GM12873 (cell line): ENCODE measurements around the gene CCNJL.

ENCODE experiments used
- CTCF ChIP-seq: IDR thresholded peaks from 2 replicates; pipeline ENCODE4 v1.5.1; 2012; ENCODE audit warnings: low read depth, mild to moderate bottlenecking, moderate library complexity, low read length, control low read depth; ENCODE audit not compliant: insufficient read depth; ENCODE audit errors: missing control alignments

Gene CCNJL

GRCh38 chr5:160297776-160298175, 14.6 kb downstream of the CCNJL start:
- no peak for TF ChIP-seq CTCF

GRCh38 chr5:160297004-160297403, 15.4 kb downstream of the CCNJL start:
- no peak for TF ChIP-seq CTCF

- no peak for TF ChIP-seq CTCF
Measured at GRCh38 chr5:160296496-160296895, 15.9 kb downstream of the CCNJL start.

GRCh38 chr5:160293901-160294561, 18.3 kb downstream of the CCNJL start:
- no peak for TF ChIP-seq CTCF

GRCh38 chr5:160293386-160293785, 19.0 kb downstream of the CCNJL start:
- no peak for TF ChIP-seq CTCF

- no peak for TF ChIP-seq CTCF
Measured at GRCh38 chr5:160291467-160291866, 20.9 kb downstream of the CCNJL start.

- no peak for TF ChIP-seq CTCF
Measured at GRCh38 chr5:160290751-160291150, 21.6 kb downstream of the CCNJL start.
